ENCODE measurements around the gene STXBP1.

Gene STXBP1

GRCh38 chr9:127588740-127589506 is 23.2 kb upstream of the STXBP1 start:
- DNase-seq (ENCODE audit: insufficient read length, low spot score) (no peak), FAIRE-seq (no peak)
- TF ChIP-seq POU2F2 (IDR thresholded peaks at IDR 0.05; ENCODE audit: low read depth, low read length) (no peak), POLR2A (IDR thresholded peaks at IDR 0.05; ENCODE audit: low read depth, low read length) (no peak), SPI1 (IDR thresholded peaks at IDR 0.05; ENCODE audit: low read depth, low read length) (no peak), PAX5 (IDR thresholded peaks at IDR 0.05; ENCODE audit: insufficient read depth, low read length, severe bottlenecking) (no peak), POLR2AphosphoS5 (IDR thresholded peaks at IDR 0.05; ENCODE audit: low read depth, low read length) (no peak), TAF1 (IDR thresholded peaks at IDR 0.05; ENCODE audit: low read depth, low read length) (no peak)

GRCh38 chr9:127589955-127590370 is 22.1 kb upstream of the STXBP1 start:
- FAIRE-seq: no peak
- TF ChIP-seq PAX5 (IDR thresholded peaks at IDR 0.05; ENCODE audit: insufficient read depth, low read length, severe bottlenecking) (no peak), POLR2AphosphoS5 (IDR thresholded peaks at IDR 0.05; ENCODE audit: low read depth, low read length) (no peak), POU2F2 (IDR thresholded peaks at IDR 0.05; ENCODE audit: low read depth, low read length) (no peak), SPI1 (IDR thresholded peaks at IDR 0.05; ENCODE audit: low read depth, low read length) (no peak), POLR2A (IDR thresholded peaks at IDR 0.05; ENCODE audit: low read depth, low read length) (no peak), TAF1 (IDR thresholded peaks at IDR 0.05; ENCODE audit: low read depth, low read length) (no peak)
- DNase-seq (ENCODE audit: insufficient read length, low spot score): no peak

GRCh38 chr9:127595611-127596010 is 16.5 kb upstream of the STXBP1 start:
- DNase-seq (ENCODE audit: insufficient read length, low spot score) (no peak), FAIRE-seq (no peak)
- TF ChIP-seq POU2F2 (IDR thresholded peaks at IDR 0.05; ENCODE audit: low read depth, low read length): no peak
- no peak for TF ChIP-seq SPI1 (IDR thresholded peaks at IDR 0.05; ENCODE audit: low read depth, low read length)
- TF ChIP-seq POLR2AphosphoS5 (IDR thresholded peaks at IDR 0.05; ENCODE audit: low read depth, low read length): no peak
- no peak for TF ChIP-seq TAF1 (IDR thresholded peaks at IDR 0.05; ENCODE audit: low read depth, low read length)
- no peak for TF ChIP-seq PAX5 (IDR thresholded peaks at IDR 0.05; ENCODE audit: insufficient read depth, low read length, severe bottlenecking)
- TF ChIP-seq POLR2A (IDR thresholded peaks at IDR 0.05; ENCODE audit: low read depth, low read length): no peak

- DNase-seq (ENCODE audit: insufficient read length, low spot score) (no peak), FAIRE-seq (no peak)
- TF ChIP-seq PAX5 (IDR thresholded peaks at IDR 0.05; ENCODE audit: insufficient read depth, low read length, severe bottlenecking) (no peak), SPI1 (IDR thresholded peaks at IDR 0.05; ENCODE audit: low read depth, low read length) (no peak), POLR2A (IDR thresholded peaks at IDR 0.05; ENCODE audit: low read depth, low read length) (no peak), TAF1 (IDR thresholded peaks at IDR 0.05; ENCODE audit: low read depth, low read length) (no peak), POLR2AphosphoS5 (IDR thresholded peaks at IDR 0.05; ENCODE audit: low read depth, low read length) (no peak), POU2F2 (IDR thresholded peaks at IDR 0.05; ENCODE audit: low read depth, low read length) (no peak)
Measured at GRCh38 chr9:127598839-127599549, 13.1 kb upstream of the STXBP1 start.

GRCh38 chr9:127599550-127599891 is 12.6 kb upstream of the STXBP1 start:
- no peak for FAIRE-seq
- DNase-seq (ENCODE audit: insufficient read length, low spot score): no peak
- TF ChIP-seq SPI1 (IDR thresholded peaks at IDR 0.05; ENCODE audit: low read depth, low read length): no peak
- no peak for TF ChIP-seq PAX5 (IDR thresholded peaks at IDR 0.05; ENCODE audit: insufficient read depth, low read length, severe bottlenecking)
- no peak for TF ChIP-seq POLR2AphosphoS5 (IDR thresholded peaks at IDR 0.05; ENCODE audit: low read depth, low read length)
- TF ChIP-seq TAF1 (IDR thresholded peaks at IDR 0.05; ENCODE audit: low read depth, low read length): no peak
- no peak for TF ChIP-seq POLR2A (IDR thresholded peaks at IDR 0.05; ENCODE audit: low read depth, low read length)
- no peak for TF ChIP-seq POU2F2 (IDR thresholded peaks at IDR 0.05; ENCODE audit: low read depth, low read length)

GRCh38 chr9:127603226-127603625 is 8.9 kb upstream of the STXBP1 start:
- FAIRE-seq: no peak

GRCh38 chr9:127606043-127606442 is 6.0 kb upstream of the STXBP1 start:
- TF ChIP-seq POLR2AphosphoS5 (IDR thresholded peaks at IDR 0.05; ENCODE audit: low read depth, low read length): no peak
- no peak for TF ChIP-seq TAF1 (IDR thresholded peaks at IDR 0.05; ENCODE audit: low read depth, low read length)
- DNase-seq (ENCODE audit: insufficient read length, low spot score) (no peak), FAIRE-seq (no peak)

More at GRCh38 chr9:127603226-127603625, 8.9 kb upstream of the STXBP1 start:
- DNase-seq (ENCODE audit: insufficient read length, low spot score): no peak
- TF ChIP-seq POU2F2 (IDR thresholded peaks at IDR 0.05; ENCODE audit: low read depth, low read length): no peak
- no peak for TF ChIP-seq TAF1 (IDR thresholded peaks at IDR 0.05; ENCODE audit: low read depth, low read length)
- no peak for TF ChIP-seq POLR2A (IDR thresholded peaks at IDR 0.05; ENCODE audit: low read depth, low read length)
- no peak for TF ChIP-seq PAX5 (IDR thresholded peaks at IDR 0.05; ENCODE audit: insufficient read depth, low read length, severe bottlenecking)
- TF ChIP-seq SPI1 (IDR thresholded peaks at IDR 0.05; ENCODE audit: low read depth, low read length): no peak
- no peak for TF ChIP-seq POLR2AphosphoS5 (IDR thresholded peaks at IDR 0.05; ENCODE audit: low read depth, low read length)

- TF ChIP-seq POLR2A (IDR thresholded peaks at IDR 0.05; ENCODE audit: low read depth, low read length): no peak
- no peak for TF ChIP-seq PAX5 (IDR thresholded peaks at IDR 0.05; ENCODE audit: insufficient read depth, low read length, severe bottlenecking)
- peak; percentile 71 for FAIRE-seq
- peak; percentile 61 for DNase-seq (ENCODE audit: insufficient read length, low spot score)
Measured at GRCh38 chr9:127608104-127608966, 3.7 kb upstream of the STXBP1 start.

- TF ChIP-seq TAF1 (IDR thresholded peaks at IDR 0.05; ENCODE audit: low read depth, low read length): no peak
- no peak for TF ChIP-seq SPI1 (IDR thresholded peaks at IDR 0.05; ENCODE audit: low read depth, low read length)
- no peak for TF ChIP-seq PAX5 (IDR thresholded peaks at IDR 0.05; ENCODE audit: insufficient read depth, low read length, severe bottlenecking)
- TF ChIP-seq POU2F2 (IDR thresholded peaks at IDR 0.05; ENCODE audit: low read depth, low read length): no peak
- TF ChIP-seq POLR2A (IDR thresholded peaks at IDR 0.05; ENCODE audit: low read depth, low read length): no peak
- no peak for TF ChIP-seq POLR2AphosphoS5 (IDR thresholded peaks at IDR 0.05; ENCODE audit: low read depth, low read length)
- DNase-seq (ENCODE audit: insufficient read length, low spot score) (peak; percentile 14), FAIRE-seq (no peak)
Measured at GRCh38 chr9:127611603-127611898, 526 bp upstream of the STXBP1 start.
